ENCODE results near the gene ADAMTS18.

The ADAMTS18 gene

GRCh38 chr16:77393955-77394354 lies 40.9 kb downstream of the ADAMTS18 start:
- no peak for DNase-seq

- no peak for DNase-seq
These were observed 47.0 kb downstream of the ADAMTS18 start for GRCh38 chr16:77387815-77388209.

GRCh38 chr16:77386831-77387814 lies 47.7 kb downstream of the ADAMTS18 start:
- no peak for DNase-seq

GRCh38 chr16:77385481-77385880 lies 49.4 kb downstream of the ADAMTS18 start:
- DNase-seq, result no peak

- no peak for DNase-seq
These were observed 51.1 kb downstream of the ADAMTS18 start for GRCh38 chr16:77383606-77384187.

- no peak for DNase-seq
These were observed 58.5 kb downstream of the ADAMTS18 start for GRCh38 chr16:77376358-77376757.

- DNase-seq, result no peak
These were observed 59.4 kb downstream of the ADAMTS18 start for GRCh38 chr16:77375396-77375795.

- DNase-seq, result no peak
These were observed 60.5 kb downstream of the ADAMTS18 start for GRCh38 chr16:77374384-77374783.

GRCh38 chr16:77373726-77374125 lies 61.1 kb downstream of the ADAMTS18 start:
- DNase-seq, result no peak

- no peak for DNase-seq
These were observed 70.1 kb downstream of the ADAMTS18 start for GRCh38 chr16:77364770-77365169.

- DNase-seq, result no peak
These were observed 75.8 kb downstream of the ADAMTS18 start for GRCh38 chr16:77359065-77359502.

- no peak for DNase-seq
These were observed 81.1 kb downstream of the ADAMTS18 start for GRCh38 chr16:77353587-77354263.

- no peak for DNase-seq
These were observed 90.5 kb downstream of the ADAMTS18 start for GRCh38 chr16:77344341-77344740.

- no peak for DNase-seq
These were observed 98.2 kb downstream of the ADAMTS18 start for GRCh38 chr16:77336637-77337036.

GRCh38 chr16:77335652-77336234 lies 99.1 kb downstream of the ADAMTS18 start:
- DNase-seq, result no peak

- no peak for DNase-seq
These were observed 102.0 kb downstream of the ADAMTS18 start for GRCh38 chr16:77332792-77333191.

GRCh38 chr16:77331802-77332586 lies 102.8 kb downstream of the ADAMTS18 start:
- no peak for DNase-seq

GRCh38 chr16:77331043-77331442 lies 103.8 kb downstream of the ADAMTS18 start:
- DNase-seq, result no peak

- no peak for DNase-seq
These were observed 104.3 kb downstream of the ADAMTS18 start for GRCh38 chr16:77330332-77331042.

- no peak for DNase-seq
These were observed 106.1 kb downstream of the ADAMTS18 start for GRCh38 chr16:77328768-77329167.

GRCh38 chr16:77328274-77328673 lies 106.6 kb downstream of the ADAMTS18 start:
- no peak for DNase-seq

GRCh38 chr16:77327717-77328116 lies 107.1 kb downstream of the ADAMTS18 start:
- DNase-seq, result no peak
